Endothelial cell of umbilical vein (primary cell): ENCODE measurements around the gene LMAN1L. TPM values are rescaled to one million over a fixed set of nuclear protein-coding genes. Genes with fewer than 3 reads are reported as not detected.

Experiments used
- BruUV-seq: library from RNA; stranded (reverse); fragments of 400-500 nt; replicated peaks from 2 replicates; lab custom pipeline; 2021; lab: Mats Ljungman, UMichigan
- CTCF ChIA-PET: fragments of 300-600, 350-600 bp; sonication (Branson Sonifier 250); formaldehyde crosslinking; loops from one replicate; lab custom pipeline; 2021; ENCODE audit warnings: antibody characterized with exemption, inconsistent platforms; lab: Charles Lee
- POLR2A ChIA-PET: fragments of 300-600, 350-600 bp; sonication (Branson Sonifier 250); formaldehyde crosslinking; loops from one replicate; lab custom pipeline; 2021; ENCODE audit warnings: antibody characterized with exemption, inconsistent platforms; lab: Charles Lee
- DNase-seq: peaks from one replicate; pipeline ENCODE4 v3.0.0-alpha.2; 2011; ENCODE audit warnings: low read depth, low spot score
- FAIRE-seq: peaks from 2 replicates; lab custom pipeline; 2011; peaks lifted over from hg19 to GRCh38; lab: Jason Lieb, UNC
- H2AFZ ChIP-seq: 2 replicates; pipeline ENCODE4 v1.6.0; 2012; ENCODE audit warnings: low read depth, low read length, control low read depth, inconsistent platforms
- H3K27ac ChIP-seq: 2 replicates; pipeline ENCODE4 v1.5.1; 2011; ENCODE audit warnings: low read depth, mild to moderate bottlenecking, control low read depth, low read length, moderate library complexity; ENCODE audit not compliant: insufficient read depth
- H3K27me3 ChIP-seq, 2 experiments: 2 replicates each; pipeline versions ENCODE4 v1.6.0 to v1.6.1; 2011; ENCODE audit warnings: low read length in 2 of 2, mixed read lengths in 1 of 2; ENCODE audit not compliant: control insufficient read depth in 2 of 2, insufficient read depth in 2 of 2
- H3K36me3 ChIP-seq, 2 experiments: 2 replicates in 1 of 2; 3 replicates in 1 of 2; pipeline ENCODE4 v1.5.1; 2011; ENCODE audit warnings: low read length in 2 of 2, mild to moderate bottlenecking in 1 of 2, moderate library complexity in 1 of 2; ENCODE audit not compliant: control insufficient read depth in 2 of 2, insufficient read depth in 2 of 2; ENCODE audit errors: extremely low read depth in 1 of 2
- H3K4me1 ChIP-seq: 3 replicates; pipeline ENCODE4 v1.5.1; 2011; ENCODE audit warnings: mild to moderate bottlenecking, low read length; ENCODE audit not compliant: control insufficient read depth, insufficient read depth; ENCODE audit errors: extremely low read depth
- H3K4me2 ChIP-seq: 2 replicates; pipeline ENCODE4 v1.6.1; 2011; ENCODE audit warnings: low read length, control low read depth, mixed read lengths; ENCODE audit not compliant: insufficient read depth
- H3K4me3 ChIP-seq, 3 experiments: fragments of 200-600 bp in 1 of 3; sonication (generic), shearing (Covaris generic) in 1 of 3; replicated peaks in 1 of 3; 2 replicates each; pipeline ENCODE4 v1.5.1; 2011 to 2016; ENCODE audit warnings: control low read depth in 3 of 3, low read length in 3 of 3, mild to moderate bottlenecking in 2 of 3, inconsistent platforms in 1 of 3, low read depth in 1 of 3, moderate library complexity in 1 of 3; ENCODE audit not compliant: insufficient read depth in 1 of 3
- H3K79me2 ChIP-seq: 2 replicates; pipeline ENCODE4 v1.6.0; 2012; ENCODE audit warnings: low read length, inconsistent platforms; ENCODE audit not compliant: control insufficient read depth, insufficient read depth
- H3K9ac ChIP-seq: replicated peaks from 2 replicates; pipeline ENCODE3; 2011; ENCODE audit warnings: low read length, control low read depth; ENCODE audit not compliant: insufficient read depth; ENCODE audit errors: extremely low read depth
- H3K9me1 ChIP-seq: replicated peaks from 3 replicates; pipeline ENCODE4 v1.6.0; 2011; ENCODE audit warnings: mild to moderate bottlenecking, low read length; ENCODE audit not compliant: control insufficient read depth, insufficient read depth; ENCODE audit errors: extremely low read depth
- H3K9me3 ChIP-seq: replicated peaks from 2 replicates; pipeline ENCODE4 v1.5.1; 2012; ENCODE audit warnings: low read length, inconsistent platforms; ENCODE audit not compliant: control insufficient read depth, insufficient read depth
- H4K20me1 ChIP-seq: replicated peaks from 2 replicates; pipeline ENCODE3; 2011; ENCODE audit warnings: mild to moderate bottlenecking, low read length; ENCODE audit not compliant: control insufficient read depth, insufficient read depth; ENCODE audit errors: extremely low read depth
- CTCF ChIP-seq, 2 donors: IDR thresholded peaks; 1 replicate in 1 of 2; 2 replicates in 1 of 2; pipeline ENCODE4 v1.5.1; 2011; ENCODE audit warnings: low read length in 2 of 2, mild to moderate bottlenecking in 2 of 2, moderate library complexity in 2 of 2, control low read depth in 1 of 2, inconsistent platforms in 1 of 2, low read depth in 1 of 2; ENCODE audit not compliant: insufficient read depth in 1 of 2; ENCODE audit errors: extremely low read depth in 1 of 2
- EZH2 ChIP-seq: IDR thresholded peaks from 2 replicates; pipeline ENCODE4 v1.6.1; 2012; ENCODE audit warnings: borderline replicate concordance, low read depth, mild to moderate bottlenecking, moderate library complexity, low read length, inconsistent platforms; ENCODE audit not compliant: severe bottlenecking
- FOS ChIP-seq: IDR thresholded peaks from 2 replicates; pipeline ENCODE4 v1.6.1; 2011; ENCODE audit warnings: mild to moderate bottlenecking, low read length, moderate library complexity, borderline replicate concordance; ENCODE audit not compliant: insufficient read depth
- GATA2 ChIP-seq: IDR thresholded peaks from 2 replicates; pipeline ENCODE4 v1.7.0; 2011; ENCODE audit warnings: low read depth, mild to moderate bottlenecking, moderate library complexity, mixed read lengths, low read length; ENCODE audit not compliant: insufficient read length, insufficient read depth
- JUN ChIP-seq: IDR thresholded peaks from 2 replicates; pipeline ENCODE4 v1.6.1; 2011; ENCODE audit warnings: borderline replicate concordance, low read depth; ENCODE audit not compliant: insufficient read length, insufficient read depth
- MAX ChIP-seq: IDR thresholded peaks from 2 replicates; pipeline ENCODE4 v1.6.1; 2011; ENCODE audit not compliant: insufficient read depth, insufficient read length
- MYC ChIP-seq: IDR thresholded peaks from one replicate; pipeline ENCODE4 v1.6.1; 2011; ENCODE audit warnings: mild to moderate bottlenecking, low read depth, low read length
- POLR2AphosphoS5 ChIP-seq: IDR thresholded peaks from 2 replicates; pipeline ENCODE4 v1.6.1; 2012; ENCODE audit warnings: low read depth, mild to moderate bottlenecking, control low read depth, low read length, moderate library complexity; ENCODE audit not compliant: insufficient read depth
- dilution Hi-C: fragments of 300-500 bp; cut with MboI; formaldehyde crosslinking; loops from one replicate; pipeline ENCODE4 v1.15.0; 2019; ENCODE audit warnings: low sequenced_read_pairs; ENCODE audit not compliant: extremely low pct_ligation_motif_present
- intact Hi-C: fragments of 100-400 bp; cut with micrococcal nuclease; formaldehyde crosslinking; loops from one replicate; pipeline ENCODE4 v1.10.0; 2022
- polyA plus RNA-seq, 4 experiments: library from polyadenylated mRNA; depleted of rRNA in 3 of 4; stranded (reverse) in 3 of 4; unstranded in 1 of 4; fragments of >200 nt; gene quantifications; 2 replicates each; pipeline versions ENCODE4 v1.2.1 to v1.2.3, GENCODE V29; 2011 to 2012; ENCODE audit warnings: missing spikeins in 1 of 4
- total RNA-seq: library from RNA; stranded (reverse); gene quantifications from 2 replicates; pipeline ENCODE4 v1.2.3, GENCODE V29; 2021

LMAN1L gene
- total and polyA plus RNA-seq, 2 donors (not counting 3 experiments of a cell fraction or from before 2014, with no cell fraction given), result not detected

GRCh38 chr15:74843445-74843828 is 30.8 kb downstream of the LMAN1L start:
- no peak for TF ChIP-seq FOS
- no peak for TF ChIP-seq MYC
- TF ChIP-seq CTCF (IDR thresholded peaks at IDR 0.05; ENCODE audit: extremely low read depth in 1 of 2, insufficient read depth in 1 of 2, low read depth in 1 of 2, low read length in 2 of 2), result no peak
- TF ChIP-seq MAX, result no peak
- TF ChIP-seq GATA2, result no peak
- TF ChIP-seq EZH2, result no peak
- TF ChIP-seq POLR2AphosphoS5, result no peak
- TF ChIP-seq JUN, result no peak
- peak overlapping the region; percentile 57 for H3K4me2 ChIP-seq
- H4K20me1 ChIP-seq, result no peaks in the 10 kb centered on the region
- BruUV-seq, result TSS peak; percentile 97
- intact Hi-C loops (loop anchor here (1.0 to 5.0 kb wide), 5 partner anchors 30 to 107 kb away; partner anchors contain the start of genes COX5A and SCAMP2), dilution Hi-C loops (no loop called here)
- H3K9me3 ChIP-seq, result no peaks in the 10 kb centered on the region
- peak overlapping the region; percentile 59 for H3K9ac ChIP-seq
- no peaks in the 10 kb centered on the region for H3K27me3 ChIP-seq
- peak overlapping the region in 2 of 3 experiments; percentile 12 to 71 for H3K4me3 ChIP-seq
- H3K9me1 ChIP-seq, result no peaks in the 10 kb centered on the region
- POLR2A ChIA-PET, result no interaction called here
- no peak for DNase-seq
- no peak for FAIRE-seq
- CTCF ChIA-PET, result interaction anchor here (0.9 to 5.3 kb wide), 8 partner anchors 21 to 107 kb away, joined by 3 to 37 read pairs (median 6); no protein-coding TSS in a partner anchor
- peaks cover 2% of the 10 kb centered on the region for H3K79me2 ChIP-seq
- H2AFZ ChIP-seq, result peak overlapping the region; percentile 1
- H3K36me3 ChIP-seq, result peaks cover 0 to 20% of the 10 kb centered on the region in 2 experiments
- H3K4me1 ChIP-seq, result peaks cover 11% of the 10 kb centered on the region
- H3K27ac ChIP-seq, result peak overlapping the region; percentile 60
